CD14-positive monocyte (primary cell): Measurements from ENCODE around the gene MAP3K20. TPM values are rescaled to one million over a fixed set of nuclear protein-coding genes. Genes with fewer than 3 reads are reported as not detected.

Source experiments
- DNase-seq, 3 donors: peaks; one replicate each; pipeline ENCODE4 v3.0.0-alpha.2; 2011 to 2022
- H2AFZ ChIP-seq: 2 replicates; pipeline ENCODE4 v1.6.0; 2012; ENCODE audit warnings: mild to moderate bottlenecking, low read depth, low read length, inconsistent platforms; ENCODE audit not compliant: insufficient read depth, poor library complexity, severe bottlenecking
- H3K27ac ChIP-seq, 2 donors: 1 replicate in 1 of 2; 2 replicates in 1 of 2; pipeline ENCODE4 v1.5.1; 2012 to 2013; ENCODE audit warnings: low read length in 2 of 2, control low read depth in 1 of 2, inconsistent platforms in 1 of 2, low read depth in 1 of 2, mild to moderate bottlenecking in 1 of 2
- H3K27me3 ChIP-seq, 2 donors: one replicate each; pipeline versions ENCODE4 v1.6.0 to v1.6.1; 2011 to 2013; ENCODE audit warnings: low read length in 2 of 2; ENCODE audit not compliant: control insufficient read depth in 2 of 2, insufficient read depth in 2 of 2
- H3K36me3 ChIP-seq, 2 donors: replicated peaks in 1 of 2; 1 replicate in 1 of 2; 2 replicates in 1 of 2; pipeline versions ENCODE4 v1.5.1 to v1.6.1; 2012 to 2013; ENCODE audit warnings: low read length in 2 of 2, control low read depth in 1 of 2, inconsistent platforms in 1 of 2, mild to moderate bottlenecking in 1 of 2; ENCODE audit not compliant: insufficient read depth in 2 of 2, control insufficient read depth in 1 of 2
- H3K4me1 ChIP-seq, 2 donors: 1 replicate in 1 of 2; 2 replicates in 1 of 2; pipeline versions ENCODE4 v1.5.1 to v1.6.1; 2012 to 2013; ENCODE audit warnings: low read length in 2 of 2, control low read depth in 1 of 2, inconsistent platforms in 1 of 2, mild to moderate bottlenecking in 1 of 2, moderate library complexity in 1 of 2; ENCODE audit not compliant: insufficient read depth in 2 of 2, control insufficient read depth in 1 of 2
- H3K4me2 ChIP-seq: replicated peaks from 2 replicates; pipeline ENCODE3; 2012; ENCODE audit warnings: low read length, moderate library complexity, mild to moderate bottlenecking; ENCODE audit not compliant: poor library complexity, severe bottlenecking; ENCODE audit errors: extremely low read depth
- H3K4me3 ChIP-seq, 3 experiments: fragments of 200-600 bp in 1 of 3; sonication (generic) in 1 of 3; replicated peaks in 1 of 3; 1 replicate in 2 of 3; 2 replicates in 1 of 3; pipeline ENCODE4 v1.5.1; 2011 to 2013; ENCODE audit warnings: low read length in 3 of 3, mild to moderate bottlenecking in 3 of 3, control low read depth in 2 of 3, low read depth in 2 of 3, inconsistent platforms in 1 of 3, moderate library complexity in 1 of 3
- H3K79me2 ChIP-seq: 2 replicates; pipeline ENCODE4 v1.6.0; 2012; ENCODE audit warnings: mild to moderate bottlenecking, control low read depth, inconsistent platforms, low read length, moderate library complexity; ENCODE audit not compliant: insufficient read depth
- H3K9ac ChIP-seq: 2 replicates; pipeline ENCODE4 v1.6.0; 2017; ENCODE audit warnings: low read length, mild to moderate bottlenecking; ENCODE audit not compliant: insufficient read depth, poor library complexity, severe bottlenecking
- H3K9me3 ChIP-seq, 2 donors: replicated peaks in 1 of 2; 1 replicate in 1 of 2; 2 replicates in 1 of 2; pipeline versions ENCODE4 v1.5.1 to v1.6.1; 2012 to 2013; ENCODE audit warnings: low read length in 2 of 2, control low read depth in 1 of 2; ENCODE audit not compliant: control insufficient read depth in 1 of 2, insufficient read depth in 1 of 2
- H4K20me1 ChIP-seq: 2 replicates; pipeline ENCODE4 v1.6.0; 2012; ENCODE audit warnings: mild to moderate bottlenecking, low read length, control low read depth, moderate library complexity; ENCODE audit not compliant: insufficient read depth
- H3K27ac Mint-ChIP-seq, 7 donors: one replicate each; pipeline ENCODE4 v1.8.0; 2020; ENCODE audit warnings: mild to moderate bottlenecking in 7 of 7, mixed read lengths in 7 of 7, moderate library complexity in 6 of 7, inconsistent platforms in 2 of 7
- H3K27me3 Mint-ChIP-seq, 3 donors: one replicate each; pipeline ENCODE4 v1.8.0; 2021 to 2022; ENCODE audit warnings: low read depth in 3 of 3, mild to moderate bottlenecking in 3 of 3, mixed read lengths in 3 of 3, moderate library complexity in 3 of 3, inconsistent platforms in 1 of 3
- H3K36me3 Mint-ChIP-seq, 2 donors: one replicate each; pipeline ENCODE4 v1.8.0; 2020; ENCODE audit warnings: mixed read lengths in 2 of 2, inconsistent platforms in 1 of 2, mild to moderate bottlenecking in 1 of 2
- H3K4me1 Mint-ChIP-seq: one replicate; pipeline ENCODE4 v1.8.0; 2020; ENCODE audit warnings: mild to moderate bottlenecking, mixed read lengths
- H3K4me3 Mint-ChIP-seq, 2 donors: one replicate each; pipeline ENCODE4 v1.8.0; 2020; ENCODE audit warnings: mild to moderate bottlenecking in 2 of 2, mixed read lengths in 2 of 2, moderate library complexity in 1 of 2
- H3K9me3 Mint-ChIP-seq, 7 donors: one replicate each; pipeline ENCODE4 v1.8.0; 2020 to 2022; ENCODE audit warnings: mixed read lengths in 7 of 7, mild to moderate bottlenecking in 6 of 7, moderate library complexity in 6 of 7, inconsistent platforms in 2 of 7
- CTCF ChIP-seq: fragments of 200-600 bp; IDR thresholded peaks from one replicate; pipeline ENCODE4 v1.8.0; 2022; ENCODE audit warnings: antibody characterized with exemption, mild to moderate bottlenecking
- WGBS: methylation state at CpG from one replicate; pipeline ENCODE4 v1.1.5; 2013; ENCODE audit warnings: missing lambda C conversion rate; ENCODE audit not compliant: insufficient coverage; 5-methylcytosine and 5-hydroxymethylcytosine counted together
- intact Hi-C, 2 donors: fragments of 100-400 bp; cut with micrococcal nuclease; formaldehyde crosslinking; loops; one replicate each; pipeline versions ENCODE4 v1.15.0 to v1.15.1; 2023
- polyA plus RNA-seq, 3 donors: library from polyadenylated mRNA; depleted of rRNA in 1 of 3; unstranded in 2 of 3; stranded (reverse) in 1 of 3; fragments of 300-500 nt in 2 of 3; fragments of >200 nt in 1 of 3; fragmentation: Illumina TruSeq in 2 of 3; gene quantifications; 1 replicate in 2 of 3; 2 replicates in 1 of 3; pipeline ENCODE4 v1.2.3, GENCODE V29; 2012 to 2021

MAP3K20 gene
- polyA plus RNA-seq, 3 donors, result 14.3 to 30.7 (median 21.6) TPM

GRCh38 chr2:173077506-173078177 lies 2.0 kb downstream of the MAP3K20 start:
- Histone ChIP-seq H3K36me3 (no peaks in the 10 kb centered on the region), H3K4me1 (peaks cover 5 to 19% of the 10 kb centered on the region in 2 donors), H3K79me2 (peaks cover 62% of the 10 kb centered on the region), H2AFZ (no peak overlapping the region), H3K4me2 (peak overlapping the region; percentile 76), H3K9ac (no peak overlapping the region), H3K9me3 (no peaks in the 10 kb centered on the region), H4K20me1 (peaks cover 28% of the 10 kb centered on the region), H3K4me3 (peak overlapping the region in 1 of 3 experiments; percentile 78), H3K27ac (no peak overlapping the region), H3K27me3 (no peaks in the 10 kb centered on the region)
- H3K9me3 Mint-ChIP-seq, result no peaks in the 10 kb centered on the region
- 83% methylated on average over 2 of the region's 5 CpGs for WGBS
- intact Hi-C loops, result loop anchor here (5.0 to 10.0 kb wide), 3 partner anchors 35 to 53 kb away; no protein-coding TSS in a partner anchor
- peaks cover 24% of the 10 kb centered on the region for H3K4me1 Mint-ChIP-seq
- peak overlapping the region; percentile 91 to 95 for H3K4me3 Mint-ChIP-seq
- peak overlapping the region in 3 of 7 donors; percentile 93 to 95 (median 94) for H3K27ac Mint-ChIP-seq
- peaks cover 11 to 16% of the 10 kb centered on the region in 2 donors for H3K36me3 Mint-ChIP-seq
- no peak for DNase-seq
- H3K27me3 Mint-ChIP-seq, result peaks cover 4% of the 10 kb centered on the region in 3 donors
- TF ChIP-seq CTCF, result no peak

GRCh38 chr2:173079141-173079540 lies 3.5 kb downstream of the MAP3K20 start:
- no peak overlapping the region for H3K27ac ChIP-seq
- H3K4me3 ChIP-seq, result no peak overlapping the region
- H3K9me3 Mint-ChIP-seq, result no peaks in the 10 kb centered on the region
- no peak overlapping the region for H2AFZ ChIP-seq
- peaks cover 4% of the 10 kb centered on the region in 3 donors for H3K27me3 Mint-ChIP-seq
- H3K27me3 ChIP-seq, result no peaks in the 10 kb centered on the region
- intact Hi-C loops, result loop anchor here (5.0 to 10.0 kb wide), 3 partner anchors 37 to 54 kb away; no protein-coding TSS in a partner anchor
- H3K36me3 ChIP-seq, result no peaks in the 10 kb centered on the region
- WGBS, result no CpG with 5 or more reads among the region's 3 CpGs
- H3K4me2 ChIP-seq, result no peak overlapping the region
- DNase-seq, result no peak
- H3K9me3 ChIP-seq, result no peaks in the 10 kb centered on the region
- no peak overlapping the region for H3K9ac ChIP-seq
- H3K4me3 Mint-ChIP-seq, result no peak overlapping the region
- peaks cover 32% of the 10 kb centered on the region for H3K4me1 Mint-ChIP-seq
- H3K36me3 Mint-ChIP-seq, result peaks cover 14 to 16% of the 10 kb centered on the region in 2 donors
- no peak overlapping the region for H3K27ac Mint-ChIP-seq
- no peak for TF ChIP-seq CTCF
- peaks cover 5 to 23% of the 10 kb centered on the region in 2 donors for H3K4me1 ChIP-seq
- H3K79me2 ChIP-seq, result peaks cover 76% of the 10 kb centered on the region
- peaks cover 37% of the 10 kb centered on the region for H4K20me1 ChIP-seq
